Neural progenitor cell (in vitro differentiated cells): ENCODE measurements around the gene SLC9A3.
A peak's percentile ranks its signal among the peaks of the same experiment; 100 is the strongest.

Source experiments
- EZH2 ChIP-seq: fragments of 200-600 bp; sonication (generic); IDR thresholded peaks from 2 replicates; pipeline ENCODE4 v1.6.1; 2017; ENCODE audit warnings: antibody characterized with exemption, mild to moderate bottlenecking, moderate library complexity
- EZH2phosphoT487 ChIP-seq: fragments of 200-600 bp; sonication (generic); IDR thresholded peaks from 2 replicates; pipeline ENCODE4 v1.6.1; 2017; ENCODE audit warnings: antibody characterized with exemption
- TF ChIP-seq, protein P1 (sequence below): fragments of 200-600 bp; sonication (generic); IDR thresholded peaks from 2 replicates; pipeline ENCODE4 v1.5.1; 2017; ENCODE audit warnings: antibody characterized with exemption, mild to moderate bottlenecking

DNA sequence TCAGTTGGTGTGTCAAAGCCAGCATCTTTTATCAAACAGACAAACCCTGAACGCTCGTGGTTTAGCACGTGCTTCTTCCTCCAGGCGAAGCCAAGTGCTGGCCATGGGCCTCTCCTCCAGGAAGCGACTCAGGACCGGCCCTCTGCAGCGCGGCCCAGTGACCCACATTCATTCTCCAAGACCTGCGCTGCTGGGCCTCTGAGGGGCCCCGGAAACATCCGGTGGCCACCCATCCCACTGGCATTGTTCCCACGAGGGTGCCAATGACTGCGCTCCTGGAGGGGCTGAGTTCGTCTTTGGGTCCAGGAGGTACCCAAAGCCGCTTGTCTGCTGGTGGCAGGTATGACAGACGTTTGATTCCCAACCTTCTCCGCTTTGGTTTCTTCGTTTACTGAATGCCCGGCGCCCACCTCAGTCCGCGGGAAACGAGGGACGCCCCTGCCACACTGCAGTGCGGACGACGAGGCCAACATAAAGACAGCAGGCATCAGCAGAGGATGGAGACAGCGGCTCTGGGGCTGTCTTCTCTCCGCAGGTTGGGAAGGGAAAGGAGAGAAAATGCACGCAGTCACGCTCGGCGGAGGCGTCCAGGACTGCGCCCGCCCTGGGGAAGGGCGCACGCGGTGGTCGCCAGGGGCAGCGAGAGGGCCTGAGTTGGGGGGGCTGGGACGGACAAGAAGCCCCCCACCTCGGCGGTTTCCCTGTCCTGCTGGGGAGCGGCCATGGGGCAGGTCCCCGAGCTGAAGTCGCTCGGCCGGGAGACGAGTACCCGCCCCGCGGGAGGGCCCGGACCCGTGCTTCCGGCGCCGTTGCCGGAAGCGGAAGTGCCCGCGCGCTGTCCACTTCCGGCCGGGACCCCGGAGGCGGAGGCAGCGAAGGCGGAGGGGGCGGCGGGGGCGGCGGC, 81.7 kb downstream of the SLC9A3 start, which contains the start of gene EXOC3:
- TF ChIP-seq EZH2 = peak; percentile 58
- TF ChIP-seq, protein P1, sequence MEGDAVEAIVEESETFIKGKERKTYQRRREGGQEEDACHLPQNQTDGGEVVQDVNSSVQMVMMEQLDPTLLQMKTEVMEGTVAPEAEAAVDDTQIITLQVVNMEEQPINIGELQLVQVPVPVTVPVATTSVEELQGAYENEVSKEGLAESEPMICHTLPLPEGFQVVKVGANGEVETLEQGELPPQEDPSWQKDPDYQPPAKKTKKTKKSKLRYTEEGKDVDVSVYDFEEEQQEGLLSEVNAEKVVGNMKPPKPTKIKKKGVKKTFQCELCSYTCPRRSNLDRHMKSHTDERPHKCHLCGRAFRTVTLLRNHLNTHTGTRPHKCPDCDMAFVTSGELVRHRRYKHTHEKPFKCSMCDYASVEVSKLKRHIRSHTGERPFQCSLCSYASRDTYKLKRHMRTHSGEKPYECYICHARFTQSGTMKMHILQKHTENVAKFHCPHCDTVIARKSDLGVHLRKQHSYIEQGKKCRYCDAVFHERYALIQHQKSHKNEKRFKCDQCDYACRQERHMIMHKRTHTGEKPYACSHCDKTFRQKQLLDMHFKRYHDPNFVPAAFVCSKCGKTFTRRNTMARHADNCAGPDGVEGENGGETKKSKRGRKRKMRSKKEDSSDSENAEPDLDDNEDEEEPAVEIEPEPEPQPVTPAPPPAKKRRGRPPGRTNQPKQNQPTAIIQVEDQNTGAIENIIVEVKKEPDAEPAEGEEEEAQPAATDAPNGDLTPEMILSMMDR = no peak
- TF ChIP-seq EZH2phosphoT487 = peak; percentile 43
